AG09319 (cell line): ENCODE measurements around the gene VSTM2L.

ENCODE experiments used
- DNase-seq: peaks from one replicate; pipeline ENCODE4 v3.0.0-alpha.2; 2010; ENCODE audit warnings: low read depth; ENCODE audit errors: extremely low read depth
- TF ChIP-seq, protein P1 (sequence below): IDR thresholded peaks from 2 replicates; pipeline ENCODE4 v1.5.1; 2011; ENCODE audit warnings: low read depth, mild to moderate bottlenecking, inconsistent platforms, low read length, moderate library complexity

Gene VSTM2L

DNA sequence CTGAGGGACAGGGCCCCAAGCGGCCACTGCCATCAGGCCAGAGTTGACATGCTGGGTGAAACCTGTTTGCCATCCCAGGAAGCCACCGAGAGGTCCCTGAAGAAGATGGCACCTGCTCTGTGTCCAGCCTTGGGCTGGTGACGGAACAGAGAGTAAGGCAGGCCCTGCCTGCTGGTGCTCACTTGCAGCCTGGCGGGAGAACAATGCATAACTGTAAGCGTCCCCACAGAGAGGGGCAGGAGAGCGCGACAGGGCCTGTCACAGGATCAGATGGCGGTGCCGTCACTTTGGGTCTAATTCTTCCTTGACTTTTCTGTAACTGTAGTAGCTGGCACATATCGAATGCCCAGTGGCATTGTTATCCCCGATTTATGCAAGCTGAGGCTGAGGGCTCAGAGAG, 29.0 kb upstream of the VSTM2L start:
- DNase-seq: no peak
- TF ChIP-seq, protein P1, sequence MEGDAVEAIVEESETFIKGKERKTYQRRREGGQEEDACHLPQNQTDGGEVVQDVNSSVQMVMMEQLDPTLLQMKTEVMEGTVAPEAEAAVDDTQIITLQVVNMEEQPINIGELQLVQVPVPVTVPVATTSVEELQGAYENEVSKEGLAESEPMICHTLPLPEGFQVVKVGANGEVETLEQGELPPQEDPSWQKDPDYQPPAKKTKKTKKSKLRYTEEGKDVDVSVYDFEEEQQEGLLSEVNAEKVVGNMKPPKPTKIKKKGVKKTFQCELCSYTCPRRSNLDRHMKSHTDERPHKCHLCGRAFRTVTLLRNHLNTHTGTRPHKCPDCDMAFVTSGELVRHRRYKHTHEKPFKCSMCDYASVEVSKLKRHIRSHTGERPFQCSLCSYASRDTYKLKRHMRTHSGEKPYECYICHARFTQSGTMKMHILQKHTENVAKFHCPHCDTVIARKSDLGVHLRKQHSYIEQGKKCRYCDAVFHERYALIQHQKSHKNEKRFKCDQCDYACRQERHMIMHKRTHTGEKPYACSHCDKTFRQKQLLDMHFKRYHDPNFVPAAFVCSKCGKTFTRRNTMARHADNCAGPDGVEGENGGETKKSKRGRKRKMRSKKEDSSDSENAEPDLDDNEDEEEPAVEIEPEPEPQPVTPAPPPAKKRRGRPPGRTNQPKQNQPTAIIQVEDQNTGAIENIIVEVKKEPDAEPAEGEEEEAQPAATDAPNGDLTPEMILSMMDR: no peak

DNA sequence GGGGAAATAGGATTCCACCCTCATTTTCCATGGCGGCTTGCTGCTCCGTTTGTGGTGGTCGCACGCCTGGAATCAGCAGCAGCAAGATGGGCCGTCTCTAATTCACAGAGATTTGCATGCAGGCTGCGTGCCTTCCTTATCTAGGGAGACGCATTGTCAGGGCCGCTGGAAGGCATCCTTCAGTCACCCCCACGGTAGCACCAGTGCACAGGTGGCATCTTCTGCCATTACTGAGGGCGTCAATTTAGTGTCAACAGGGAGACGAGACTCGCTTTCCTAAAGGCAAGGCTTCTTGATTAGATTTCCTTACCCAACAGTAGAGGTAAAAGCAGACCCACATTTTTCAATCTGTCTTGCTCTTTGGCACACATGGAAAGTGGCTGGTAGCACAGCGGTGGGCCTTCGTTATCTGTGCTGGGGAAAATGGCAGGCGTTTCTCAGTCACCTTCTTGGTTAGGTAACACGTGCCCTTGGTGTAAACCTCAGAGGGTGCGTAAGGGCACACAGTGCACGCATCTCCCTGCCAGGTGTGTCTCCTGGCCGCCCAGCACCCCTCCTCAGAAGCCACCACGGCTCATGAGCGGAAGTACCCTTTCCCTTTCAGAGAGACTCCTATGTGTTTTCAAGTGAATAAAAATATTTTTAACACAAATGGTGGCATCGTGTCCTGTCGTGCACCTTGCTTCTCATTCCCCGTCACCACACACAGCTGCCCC, 27.3 kb upstream of the VSTM2L start:
- TF ChIP-seq, protein P1: no peak
- DNase-seq: no peak

DNA sequence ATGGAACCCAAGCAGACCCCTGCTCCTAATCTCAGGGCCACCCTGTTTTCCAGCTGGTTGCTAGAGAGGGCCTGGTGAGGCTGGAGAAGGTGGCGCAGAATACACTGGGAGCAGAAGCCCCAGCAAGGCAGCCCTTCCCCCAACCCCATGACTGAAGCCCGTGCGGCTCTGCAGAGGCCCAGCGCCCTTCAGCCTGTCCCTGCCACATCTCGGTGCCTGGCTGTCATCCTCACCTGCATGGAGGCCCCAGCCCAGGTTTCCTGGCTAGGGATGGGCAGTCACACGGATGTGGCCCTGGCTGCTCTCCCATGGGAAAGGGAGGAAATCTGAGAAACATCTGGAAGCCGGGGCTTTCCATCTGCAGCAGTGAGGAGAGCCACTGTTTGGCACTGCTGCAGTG, 26.1 kb upstream of the VSTM2L start:
- TF ChIP-seq, protein P1: no peak
- DNase-seq: no peak

DNA sequence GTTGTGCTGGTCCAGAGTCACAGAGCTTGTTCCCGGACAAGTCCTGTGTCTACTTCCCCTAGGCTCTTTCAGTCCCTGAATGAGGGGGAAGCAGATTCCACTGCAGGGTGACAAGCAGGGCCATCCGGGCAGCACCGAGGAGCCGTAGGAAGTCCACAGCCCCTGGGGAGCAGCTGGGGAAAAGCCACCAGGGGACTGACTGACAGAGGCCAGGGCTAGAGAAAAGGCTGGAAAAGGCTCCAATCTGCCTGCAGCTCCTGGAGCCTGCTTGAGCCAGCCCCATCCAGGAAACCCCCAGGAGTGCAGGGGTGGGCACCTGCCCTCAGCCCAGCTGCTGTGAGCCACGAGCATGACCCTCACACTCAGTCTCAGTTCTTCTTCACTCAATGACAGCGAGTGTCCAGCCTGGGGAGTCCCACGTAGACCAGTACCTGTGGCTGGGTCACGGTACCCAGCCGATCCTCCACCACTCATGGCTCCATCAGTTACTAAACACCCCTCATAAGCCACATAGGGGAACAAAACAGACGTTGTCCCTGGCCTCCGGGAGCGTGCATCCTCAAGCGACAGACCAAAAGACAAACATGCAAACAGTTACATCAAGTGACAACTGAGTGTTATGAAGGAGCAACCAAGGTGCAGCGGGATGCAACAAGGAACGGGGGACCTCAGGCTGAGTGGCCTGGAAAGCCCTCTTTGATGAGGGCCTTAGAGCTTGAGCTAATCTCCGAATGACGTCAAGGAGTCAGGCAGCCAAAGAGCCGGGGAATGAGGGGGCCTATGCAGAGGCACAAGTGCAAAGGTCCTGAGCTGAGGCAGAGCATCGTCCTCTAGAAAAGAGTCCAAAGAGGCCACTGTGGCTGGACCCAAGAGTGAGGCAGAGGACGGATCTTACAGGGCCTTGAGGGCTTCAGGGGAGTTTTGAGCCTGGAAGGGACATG, 24.8 kb upstream of the VSTM2L start:
- no peak for DNase-seq

DNA sequence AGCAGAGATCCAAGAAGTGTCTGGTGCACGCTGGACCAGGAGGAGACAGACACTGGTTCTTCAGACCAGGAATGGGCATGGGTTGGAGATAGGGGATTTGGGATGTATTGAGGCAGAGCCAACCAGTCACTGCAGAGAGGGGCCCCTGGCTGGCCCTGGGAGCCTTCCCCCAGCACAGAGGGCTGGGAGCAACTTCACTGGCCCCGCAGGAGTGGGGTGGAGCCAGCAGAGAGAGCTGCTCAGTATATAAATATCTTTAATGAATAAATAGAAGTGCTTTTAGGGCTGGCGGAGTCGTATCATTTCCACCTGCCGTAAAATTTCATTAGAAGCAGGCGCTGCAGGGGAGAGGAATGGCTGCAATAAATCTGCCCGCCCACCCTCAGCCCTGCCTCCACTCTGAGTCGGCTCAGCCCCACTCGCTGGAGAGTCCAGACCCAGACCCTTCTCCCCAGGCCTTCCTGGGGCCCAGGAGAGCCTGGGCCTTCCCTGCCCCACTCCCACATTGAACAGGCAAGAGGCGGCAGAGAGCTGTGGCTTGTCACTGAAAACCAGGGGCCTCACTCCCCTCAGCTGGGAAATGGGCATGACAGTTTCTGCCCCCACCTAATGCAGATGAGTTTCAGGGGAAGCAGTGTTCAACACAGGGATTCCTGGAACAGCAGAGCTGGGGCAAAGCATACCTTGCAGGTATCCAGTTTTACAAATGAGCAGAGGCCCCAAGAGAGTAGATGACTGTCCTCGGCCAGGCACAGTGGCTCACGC, 23.9 kb upstream of the VSTM2L start:
- DNase-seq: no peak

More for the DNA sequence above, 24.8 kb upstream of the VSTM2L start:
- TF ChIP-seq, protein P1: no peak

GRCh38 chr20:37879843-37880242, 23.1 kb upstream of the VSTM2L start:
- TF ChIP-seq, protein P1: no peak
- DNase-seq: no peak

More for the DNA sequence above, 23.9 kb upstream of the VSTM2L start:
- TF ChIP-seq, protein P1: no peak
